Rectal smooth muscle tissue (tissue), 1 donor: ENCODE results near the gene C10orf90.

ENCODE experiments used
- H3K27ac ChIP-seq: one replicate; pipeline ENCODE4 v1.7.0; 2013; ENCODE audit warnings: low read depth, low read length, inconsistent platforms
- H3K27me3 ChIP-seq: one replicate; pipeline ENCODE4 v1.7.0; 2013; ENCODE audit warnings: low read length; ENCODE audit not compliant: control insufficient read depth, insufficient read depth
- H3K36me3 ChIP-seq: one replicate; pipeline ENCODE4 v1.7.0; 2013; ENCODE audit warnings: low read length; ENCODE audit not compliant: control insufficient read depth, insufficient read depth
- H3K4me1 ChIP-seq: one replicate; pipeline ENCODE4 v1.7.0; 2013; ENCODE audit warnings: low read length; ENCODE audit not compliant: control insufficient read depth, insufficient read depth
- H3K4me3 ChIP-seq: one replicate; pipeline ENCODE4 v1.7.0; 2013; ENCODE audit warnings: low read length
- H3K9ac ChIP-seq: one replicate; pipeline ENCODE4 v1.7.0; 2013; ENCODE audit warnings: low read length

The C10orf90 gene, protein sequence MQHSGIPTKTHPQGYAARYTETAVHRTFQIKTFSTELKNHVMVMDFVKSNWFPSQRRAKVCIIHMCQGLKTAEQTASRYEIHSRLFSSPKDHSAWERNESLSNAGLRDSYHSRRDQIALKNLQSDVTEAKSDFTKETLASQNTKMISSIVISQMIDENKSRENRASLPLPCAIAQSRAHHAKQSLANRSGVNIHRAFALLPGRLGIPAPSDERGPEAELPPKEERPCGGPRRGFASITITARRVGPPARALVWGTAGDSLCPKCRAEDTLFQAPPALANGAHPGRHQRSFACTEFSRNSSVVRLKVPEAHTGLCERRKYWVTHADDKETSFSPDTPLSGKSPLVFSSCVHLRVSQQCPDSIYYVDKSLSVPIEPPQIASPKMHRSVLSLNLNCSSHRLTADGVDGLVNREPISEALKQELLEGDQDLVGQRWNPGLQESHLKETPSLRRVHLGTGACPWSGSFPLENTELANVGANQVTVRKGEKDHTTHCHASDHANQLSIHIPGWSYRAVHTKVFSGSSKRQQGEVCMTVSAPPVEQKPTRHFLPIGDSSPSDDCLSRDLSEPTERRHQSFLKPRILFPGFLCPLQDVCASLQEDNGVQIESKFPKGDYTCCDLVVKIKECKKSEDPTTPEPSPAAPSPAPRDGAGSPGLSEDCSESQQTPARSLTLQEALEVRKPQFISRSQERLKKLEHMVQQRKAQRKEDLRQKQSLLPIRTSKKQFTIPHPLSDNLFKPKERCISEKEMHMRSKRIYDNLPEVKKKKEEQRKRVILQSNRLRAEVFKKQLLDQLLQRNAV

DNA sequence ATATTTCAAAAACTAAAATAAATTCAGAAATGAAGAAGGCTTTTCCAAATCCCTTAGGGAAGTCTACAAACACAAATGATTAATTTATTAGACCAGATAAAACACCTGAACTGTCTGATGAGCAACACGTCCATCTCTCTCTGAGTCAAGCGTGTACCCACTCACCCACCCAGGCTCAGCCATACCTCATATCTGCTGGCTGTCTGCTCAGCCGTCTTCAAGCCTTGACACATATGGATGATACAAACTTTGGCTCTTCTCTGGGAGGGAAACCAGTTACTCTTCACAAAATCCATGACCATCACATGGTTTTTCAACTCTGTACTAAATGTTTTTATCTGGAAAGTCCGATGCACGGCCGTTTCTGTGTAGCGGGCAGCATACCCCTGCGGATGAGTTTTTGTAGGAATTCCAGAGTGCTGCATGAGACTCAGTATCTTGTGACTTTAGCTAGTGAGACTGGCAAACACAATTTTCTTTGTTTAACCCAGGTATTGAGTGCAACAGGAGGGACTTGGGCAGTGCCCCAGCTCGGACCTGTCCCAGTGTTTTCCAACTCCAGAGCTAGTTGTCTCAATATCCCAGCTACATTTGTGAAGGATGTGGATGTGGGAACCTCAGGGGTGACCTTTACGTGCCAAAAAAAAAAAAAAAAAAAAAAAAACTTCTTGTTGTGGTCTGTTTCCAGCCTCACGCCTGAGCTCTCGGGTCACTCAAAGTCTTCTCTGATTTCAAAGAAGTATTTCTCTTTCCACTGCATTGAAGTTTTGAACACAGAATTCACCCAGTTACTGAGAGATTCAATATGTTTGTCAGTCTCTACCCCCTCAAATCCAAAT lies at the start of gene C10orf90:
TSS of gene C10orf90 (minus strand) at position 638 of the 839 bp plus-strand sequence. CDS start at position 425, 213 bp downstream.
- Histone ChIP-seq H3K9ac (no peak within 1 kb of the TSS), H3K4me1 (no peaks in the 10 kb centered on the region), H3K4me3 (no peak within 1 kb of the TSS), H3K27me3 (no peaks in the 10 kb centered on the region), H3K36me3 (no peaks in the 10 kb centered on the region), H3K27ac (no peak within 1 kb of the TSS)

DNA sequence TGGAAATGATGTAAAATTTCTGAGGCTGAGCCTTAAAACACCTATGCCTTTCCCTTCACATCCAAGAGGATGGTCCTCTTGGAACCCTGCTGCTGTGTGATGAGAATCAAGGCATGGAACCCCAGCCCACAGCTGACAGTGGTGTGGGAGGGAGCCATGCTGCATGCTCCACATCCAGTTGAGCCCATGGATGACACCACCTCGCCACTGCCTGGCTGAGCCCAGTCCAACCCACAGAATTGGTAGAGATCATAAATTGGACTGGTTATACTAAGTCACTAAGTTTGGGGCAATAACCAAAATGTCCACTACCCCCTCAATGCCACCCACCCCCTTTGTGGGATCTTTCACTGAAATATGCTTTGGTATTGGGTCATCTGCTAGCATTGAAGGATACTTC lies 45.9 kb upstream of the C10orf90 start:
- no peak overlapping the region for H3K4me3 ChIP-seq
- no peak overlapping the region for H3K9ac ChIP-seq
- no peaks in the 10 kb centered on the region for H3K36me3 ChIP-seq
- H3K27ac ChIP-seq: no peak overlapping the region
- H3K27me3 ChIP-seq: no peaks in the 10 kb centered on the region
- H3K4me1 ChIP-seq: no peaks in the 10 kb centered on the region

DNA sequence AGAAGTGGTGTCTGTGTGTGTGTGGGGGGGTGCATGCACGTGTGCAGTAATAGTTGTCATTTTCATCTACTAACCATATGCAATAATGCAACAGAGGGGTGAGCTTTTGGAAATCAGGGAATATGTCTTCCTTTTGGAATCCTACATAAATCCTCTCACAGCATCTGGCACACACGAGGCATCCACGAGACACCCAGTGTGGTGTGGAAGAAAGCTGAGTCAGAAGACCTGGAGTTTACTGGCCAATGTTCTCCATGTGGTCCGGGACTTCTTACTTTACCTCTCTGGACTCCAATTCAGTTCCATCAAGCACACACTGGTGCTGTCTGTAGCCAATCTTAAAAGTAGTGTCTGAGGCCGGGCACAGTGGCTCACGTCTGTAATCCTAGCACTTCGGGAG lies 43.1 kb upstream of the C10orf90 start:
- Histone ChIP-seq H3K4me3 (no peak overlapping the region), H3K27me3 (no peaks in the 10 kb centered on the region), H3K4me1 (no peaks in the 10 kb centered on the region), H3K27ac (no peak overlapping the region), H3K36me3 (no peaks in the 10 kb centered on the region), H3K9ac (no peak overlapping the region)

DNA sequence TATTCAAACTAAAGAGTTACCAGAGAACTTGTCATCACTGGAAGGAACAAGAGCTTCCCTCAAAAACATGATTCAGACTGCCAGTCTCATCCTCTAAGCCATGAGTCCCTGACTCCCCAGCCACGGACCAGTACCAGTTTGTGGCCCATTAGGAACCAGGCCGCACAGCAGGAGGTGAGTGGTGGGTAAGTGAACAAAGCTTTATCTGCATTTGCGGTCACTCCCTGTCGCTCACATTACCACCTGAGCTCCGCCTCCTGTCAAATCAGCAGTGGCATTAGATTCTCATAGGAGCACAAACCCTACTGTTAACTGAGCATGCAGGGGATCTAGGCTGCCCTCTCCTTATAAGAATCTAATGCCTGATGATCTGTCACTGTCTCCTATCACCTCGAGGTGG lies 42.2 kb upstream of the C10orf90 start:
- Histone ChIP-seq H3K9ac (no peak overlapping the region), H3K27ac (no peak overlapping the region)

DNA sequence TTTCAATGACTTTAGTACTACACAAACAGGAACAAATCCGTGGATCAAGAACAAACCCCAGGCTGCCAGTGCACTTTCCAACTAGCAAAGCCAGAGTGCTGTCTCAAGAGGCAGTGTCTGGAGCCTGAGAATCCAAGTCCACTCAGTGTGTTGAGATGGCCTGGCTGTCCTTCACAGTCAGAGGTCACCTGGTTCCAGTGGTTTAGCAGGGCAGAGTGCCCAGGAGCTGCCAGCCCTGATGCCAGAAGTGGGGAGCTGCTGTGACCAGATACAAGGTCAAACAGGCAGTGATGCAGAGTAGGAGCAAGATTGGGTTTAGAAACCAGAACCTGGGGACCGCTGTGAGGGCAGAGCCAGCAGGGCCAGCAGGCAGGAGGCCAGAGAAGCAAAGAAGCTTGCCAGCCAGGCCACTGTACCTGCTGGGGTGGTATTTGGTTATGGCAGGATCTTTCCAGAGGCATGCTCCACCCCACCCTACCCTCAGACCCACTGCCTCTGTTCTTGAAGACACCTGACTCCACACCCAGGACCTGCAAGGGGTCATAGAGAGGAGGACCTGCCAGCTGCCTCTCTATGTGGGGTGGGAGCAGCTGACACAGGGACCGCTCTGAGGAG lies 35.6 kb upstream of the C10orf90 start:
- H3K4me3 ChIP-seq: no peak overlapping the region
- no peak overlapping the region for H3K9ac ChIP-seq
- H3K36me3 ChIP-seq: no peaks in the 10 kb centered on the region
- no peaks in the 10 kb centered on the region for H3K4me1 ChIP-seq
- H3K27me3 ChIP-seq: no peaks in the 10 kb centered on the region
- no peak overlapping the region for H3K27ac ChIP-seq

More for the DNA sequence above, 42.2 kb upstream of the C10orf90 start:
- H3K36me3 ChIP-seq: no peaks in the 10 kb centered on the region
- H3K4me1 ChIP-seq: no peaks in the 10 kb centered on the region
- no peak overlapping the region for H3K4me3 ChIP-seq
- H3K27me3 ChIP-seq: no peaks in the 10 kb centered on the region

DNA sequence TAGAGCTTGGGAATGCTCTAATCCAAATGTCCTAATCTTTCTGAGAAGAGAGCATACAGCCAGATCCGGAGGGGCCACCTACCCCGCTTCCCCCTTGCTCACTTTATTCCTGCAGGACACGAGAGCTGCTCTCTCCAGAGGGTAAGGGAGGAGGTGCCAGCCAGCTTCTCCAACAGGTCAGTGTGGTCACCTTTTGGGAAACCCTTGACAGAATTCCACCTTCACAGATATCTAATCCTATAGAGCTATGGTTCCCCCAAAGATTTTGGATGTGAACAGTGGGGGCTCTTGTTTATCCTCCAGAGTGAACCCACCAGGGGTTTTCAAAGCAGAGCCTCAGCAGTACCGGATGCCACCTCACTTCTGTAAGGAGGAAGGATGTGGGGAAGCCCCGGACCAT lies 34.6 kb upstream of the C10orf90 start:
- Histone ChIP-seq H3K36me3 (no peaks in the 10 kb centered on the region), H3K4me3 (no peak overlapping the region), H3K27me3 (no peaks in the 10 kb centered on the region), H3K4me1 (no peaks in the 10 kb centered on the region), H3K27ac (no peak overlapping the region), H3K9ac (no peak overlapping the region)

DNA sequence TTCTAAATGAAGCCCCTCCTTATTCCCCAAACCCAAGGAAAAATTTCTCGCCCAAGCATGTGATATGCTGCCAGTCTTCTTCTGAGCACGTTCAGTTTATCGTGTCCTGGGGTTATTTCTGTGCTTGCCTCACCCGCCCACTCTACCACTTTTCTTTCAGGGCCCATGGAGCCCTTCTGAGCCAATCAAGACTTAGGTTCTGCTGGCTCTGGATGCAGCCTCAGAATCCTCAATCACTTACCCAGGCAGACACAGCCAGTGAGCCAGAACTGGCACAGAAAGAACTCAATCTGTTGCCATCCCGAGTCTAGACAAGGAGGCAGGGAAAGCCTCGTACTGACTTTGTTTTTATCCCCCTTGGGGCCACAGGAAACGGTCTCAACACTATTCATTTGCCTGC lies 34.2 kb upstream of the C10orf90 start:
- no peak overlapping the region for H3K27ac ChIP-seq
- no peak overlapping the region for H3K4me3 ChIP-seq
- H3K27me3 ChIP-seq: no peaks in the 10 kb centered on the region
- no peaks in the 10 kb centered on the region for H3K36me3 ChIP-seq
- no peaks in the 10 kb centered on the region for H3K4me1 ChIP-seq
- no peak overlapping the region for H3K9ac ChIP-seq

DNA sequence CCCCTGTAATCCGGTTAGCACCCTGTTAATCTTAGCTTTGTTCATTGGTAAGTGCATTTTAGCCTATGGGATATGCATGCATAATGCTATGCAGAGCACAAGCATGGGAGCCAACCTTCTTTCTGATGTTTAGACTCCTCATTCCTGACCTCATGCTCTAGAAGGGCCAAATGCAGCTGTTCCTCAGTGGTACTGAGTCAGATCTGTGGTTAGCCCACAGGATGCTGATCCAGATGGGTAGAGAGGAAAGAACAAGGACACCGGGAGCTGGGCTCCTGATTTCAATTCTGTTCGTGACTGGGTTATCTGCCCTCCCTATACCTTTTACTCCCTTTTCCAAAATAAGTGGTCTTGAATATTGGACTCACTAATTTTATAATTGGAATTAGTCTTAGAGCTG lies 31.7 kb upstream of the C10orf90 start:
- H3K9ac ChIP-seq: no peak overlapping the region
- H3K4me1 ChIP-seq: no peaks in the 10 kb centered on the region
- no peak overlapping the region for H3K4me3 ChIP-seq
- H3K27ac ChIP-seq: no peak overlapping the region
- no peaks in the 10 kb centered on the region for H3K36me3 ChIP-seq
- H3K27me3 ChIP-seq: no peaks in the 10 kb centered on the region

DNA sequence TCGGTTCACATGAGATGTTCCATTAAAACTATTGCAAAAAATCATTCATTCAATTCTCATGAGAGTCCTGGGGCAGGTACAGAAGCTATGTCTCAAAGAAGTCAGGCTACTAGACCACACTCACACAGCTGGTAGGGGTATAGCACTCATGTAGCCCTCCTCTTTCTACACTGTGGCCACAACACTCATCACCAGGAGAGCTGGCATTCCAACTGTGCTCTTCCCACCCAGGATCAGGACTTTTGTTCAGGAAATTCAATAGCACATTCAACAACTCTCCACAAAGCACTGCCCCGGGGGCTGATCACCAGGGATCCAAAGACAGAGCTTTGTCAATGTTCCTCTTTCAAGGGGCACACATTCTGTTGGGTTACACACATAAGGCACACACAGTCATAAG lies 31.0 kb upstream of the C10orf90 start:
- Histone ChIP-seq H3K4me1 (no peaks in the 10 kb centered on the region), H3K9ac (no peak overlapping the region), H3K36me3 (no peaks in the 10 kb centered on the region), H3K27ac (no peak overlapping the region), H3K27me3 (no peaks in the 10 kb centered on the region), H3K4me3 (no peak overlapping the region)

DNA sequence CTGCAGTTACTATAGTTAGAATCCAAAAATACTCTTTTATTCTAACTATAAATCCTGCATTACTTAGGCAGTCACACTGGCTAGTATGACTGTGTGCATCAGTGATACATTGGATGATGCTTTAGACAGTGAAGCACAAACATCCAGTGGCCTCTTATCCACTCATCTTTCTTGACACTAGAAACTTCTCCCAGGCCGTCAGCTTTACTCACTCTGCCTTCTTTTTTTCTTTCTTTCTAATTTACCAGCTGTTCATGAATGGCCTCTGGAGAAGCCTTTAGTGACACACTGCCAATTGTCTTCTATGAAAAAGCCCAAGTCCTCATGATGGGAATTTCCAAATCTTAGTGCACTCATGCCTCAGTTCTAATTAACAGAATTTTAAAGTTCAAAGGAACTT lies 26.2 kb upstream of the C10orf90 start:
- Histone ChIP-seq H3K36me3 (no peaks in the 10 kb centered on the region), H3K27ac (no peak overlapping the region), H3K27me3 (no peaks in the 10 kb centered on the region), H3K4me1 (no peaks in the 10 kb centered on the region), H3K4me3 (no peak overlapping the region), H3K9ac (no peak overlapping the region)

DNA sequence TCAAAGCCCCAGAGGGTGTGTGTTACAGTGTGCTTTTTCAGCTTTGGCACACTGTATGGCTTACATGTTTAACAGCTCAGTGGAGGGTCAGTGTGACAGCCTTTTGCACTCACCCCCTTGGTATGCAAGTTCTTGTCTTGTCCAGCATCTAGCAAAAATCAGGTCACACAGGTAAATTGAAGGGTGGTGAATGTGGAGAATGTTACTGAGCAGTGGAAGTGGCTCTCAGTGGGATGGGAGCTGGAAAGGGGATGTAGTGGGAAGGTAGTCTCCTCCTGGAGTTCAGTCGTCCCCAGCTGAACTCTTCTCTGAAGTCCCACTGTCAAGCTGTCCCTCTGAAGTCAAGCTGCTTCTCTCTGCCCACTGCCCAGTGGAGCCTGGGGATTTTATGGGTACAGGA lies 21.0 kb upstream of the C10orf90 start:
- Histone ChIP-seq H3K36me3 (no peaks in the 10 kb centered on the region), H3K4me1 (no peaks in the 10 kb centered on the region), H3K27me3 (no peaks in the 10 kb centered on the region), H3K4me3 (no peak overlapping the region), H3K27ac (no peak overlapping the region), H3K9ac (no peak overlapping the region)

DNA sequence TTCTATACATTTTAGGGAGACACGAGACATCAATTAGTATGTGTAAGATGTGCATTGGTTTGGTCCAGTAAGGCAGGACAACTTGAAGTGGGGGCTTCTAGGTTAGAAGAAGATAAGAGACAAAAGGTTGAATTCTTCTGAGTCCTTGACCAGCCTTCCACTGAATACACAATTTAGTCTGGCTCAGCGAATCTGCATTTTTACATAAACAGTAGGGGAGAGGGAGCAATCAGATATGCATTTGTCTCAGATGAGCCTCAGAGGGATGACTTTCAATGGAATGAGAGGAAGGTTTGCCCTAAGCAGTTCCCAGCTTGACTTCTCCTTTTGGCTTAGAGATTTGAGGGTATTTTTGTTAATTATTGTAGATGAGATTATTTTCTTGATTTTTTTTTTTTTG lies 20.0 kb upstream of the C10orf90 start:
- no peaks in the 10 kb centered on the region for H3K4me1 ChIP-seq
- H3K27ac ChIP-seq: no peak overlapping the region
- no peaks in the 10 kb centered on the region for H3K36me3 ChIP-seq
- no peak overlapping the region for H3K9ac ChIP-seq
- no peak overlapping the region for H3K4me3 ChIP-seq
- no peaks in the 10 kb centered on the region for H3K27me3 ChIP-seq
